Neural progenitor cell (in vitro differentiated cells): Measurements from ENCODE around the gene UCP3. TPM values are rescaled to one million over a fixed set of nuclear protein-coding genes. Genes with fewer than 3 reads are reported as not detected.

Experiments
- DNase-seq: peaks from one replicate; pipeline ENCODE4 v3.0.0-alpha.2; 2016; ENCODE audit warnings: low spot score
- H2AFZ ChIP-seq: fragments of 200-600 bp; sonication (generic); replicated peaks from 2 replicates; pipeline ENCODE4 v1.6.1; 2016; ENCODE audit warnings: antibody characterized with exemption
- H3F3A ChIP-seq: fragments of 200-600 bp; sonication (generic); 2 replicates; pipeline ENCODE4 v1.6.1; 2016; ENCODE audit warnings: antibody characterized with exemption, low read depth
- H3K27ac ChIP-seq: fragments of 200-600 bp; sonication (generic); 2 replicates; pipeline ENCODE4 v1.5.1; 2016; ENCODE audit warnings: mild to moderate bottlenecking
- H3K27me3 ChIP-seq: fragments of 200-600 bp; sonication (generic); 2 replicates; pipeline ENCODE4 v1.6.1; 2016; ENCODE audit warnings: mild to moderate bottlenecking, moderate library complexity
- H3K36me3 ChIP-seq: fragments of 200-600 bp; sonication (generic); 2 replicates; pipeline ENCODE4 v1.5.1; 2016
- H3K4me1 ChIP-seq: fragments of 200-600 bp; sonication (generic); 2 replicates; pipeline ENCODE4 v1.6.1; 2016; ENCODE audit warnings: mixed run types
- H3K4me2 ChIP-seq: fragments of 200-600 bp; sonication (generic); 2 replicates; pipeline ENCODE4 v1.6.1; 2016
- H3K4me3 ChIP-seq: fragments of 200-600 bp; sonication (generic); 2 replicates; pipeline ENCODE4 v1.5.1; 2016
- H3K79me2 ChIP-seq: fragments of 200-600 bp; sonication (generic); 2 replicates; pipeline ENCODE4 v1.6.1; 2016; ENCODE audit warnings: low read depth
- H3K9ac ChIP-seq: fragments of 200-600 bp; sonication (generic); 2 replicates; pipeline ENCODE4 v1.6.1; 2016
- H3K9me3 ChIP-seq: fragments of 200-600 bp; sonication (generic); 2 replicates; pipeline ENCODE4 v1.5.1; 2016; ENCODE audit warnings: low read depth
- H4K20me1 ChIP-seq: fragments of 200-600 bp; sonication (generic); 2 replicates; pipeline ENCODE4 v1.6.1; 2016; ENCODE audit warnings: low read depth
- H3K27ac Mint-ChIP-seq: 3 replicates; pipeline ENCODE4 v1.8.0; 2021; ENCODE audit warnings: mixed read lengths
- H3K27me3 Mint-ChIP-seq: 2 replicates; pipeline ENCODE4 v1.8.0; 2022; ENCODE audit warnings: low read depth, mild to moderate bottlenecking, inconsistent platforms, moderate library complexity, mixed read lengths; ENCODE audit not compliant: insufficient read depth
- H3K36me3 Mint-ChIP-seq: 3 replicates; pipeline ENCODE4 v1.8.0; 2021; ENCODE audit warnings: mixed read lengths
- H3K4me1 Mint-ChIP-seq: 3 replicates; pipeline ENCODE4 v1.8.0; 2021; ENCODE audit warnings: mixed read lengths
- H3K4me3 Mint-ChIP-seq: 3 replicates; pipeline ENCODE4 v1.8.0; 2021; ENCODE audit warnings: mild to moderate bottlenecking, moderate library complexity, mixed read lengths
- H3K9me3 Mint-ChIP-seq: 3 replicates; pipeline ENCODE4 v1.8.0; 2020; ENCODE audit warnings: mixed read lengths
- EZH2 ChIP-seq: fragments of 200-600 bp; sonication (generic); IDR thresholded peaks from 2 replicates; pipeline ENCODE4 v1.6.1; 2017; ENCODE audit warnings: antibody characterized with exemption, mild to moderate bottlenecking, moderate library complexity
- EZH2phosphoT487 ChIP-seq: fragments of 200-600 bp; sonication (generic); IDR thresholded peaks from 2 replicates; pipeline ENCODE4 v1.6.1; 2017; ENCODE audit warnings: antibody characterized with exemption
- total RNA-seq: library from RNA; depleted of rRNA; stranded (reverse); fragments of >200 nt; gene quantifications from 2 replicates; pipeline ENCODE4 v1.2.3, GENCODE V29; 2015; ENCODE audit warnings: low replicate concordance
- TF ChIP-seq, protein P1 (sequence below): fragments of 200-600 bp; sonication (generic); IDR thresholded peaks from 2 replicates; pipeline ENCODE4 v1.5.1; 2017; ENCODE audit warnings: antibody characterized with exemption, mild to moderate bottlenecking

UCP3 gene
- total RNA-seq, 1 donor from 2014 or later = not detected

DNA sequence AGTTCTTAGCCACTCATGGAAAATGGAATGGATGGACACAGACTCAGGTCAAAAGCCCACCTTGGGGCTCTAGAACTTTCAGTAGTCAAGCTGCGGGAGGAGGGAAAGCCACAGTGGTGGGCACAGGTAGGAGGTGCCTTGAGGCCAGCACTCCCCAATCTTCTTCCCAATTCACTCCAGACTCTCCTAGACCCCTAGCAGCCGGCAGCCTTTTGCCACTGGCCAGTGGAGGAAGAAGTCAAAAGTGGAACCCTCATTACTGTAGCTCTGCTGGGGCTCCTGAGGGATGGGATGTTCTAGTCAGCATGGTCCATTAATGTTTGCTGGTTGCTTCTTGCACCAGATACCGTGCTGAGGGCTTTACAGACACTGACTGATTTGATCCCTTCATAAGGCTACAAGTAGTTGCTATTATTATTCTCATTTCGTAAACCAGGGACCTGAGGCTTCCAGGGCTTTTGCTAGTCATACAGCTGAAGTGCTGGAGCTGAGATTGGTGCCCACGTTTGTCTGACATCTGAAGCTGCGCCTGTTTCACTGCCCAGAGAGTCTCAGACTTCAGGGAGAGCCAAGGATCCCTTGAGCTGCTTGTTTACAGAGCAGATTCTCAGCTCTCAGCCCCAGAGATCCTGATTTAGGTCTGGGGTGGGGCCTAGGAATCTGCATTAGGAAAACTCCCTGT, 1.1 kb downstream of the UCP3 start:
- Histone ChIP-seq H3K27ac (no peak overlapping the region), H3K36me3 (no peaks in the 10 kb centered on the region), H3K4me1 (no peaks in the 10 kb centered on the region), H3K4me2 (no peak overlapping the region), H4K20me1 (no peaks in the 10 kb centered on the region), H3K9ac (no peak overlapping the region), H3K4me3 (no peak overlapping the region), H3F3A (no peaks in the 10 kb centered on the region), H3K27me3 (no peaks in the 10 kb centered on the region), H3K79me2 (no peaks in the 10 kb centered on the region), H3K9me3 (no peaks in the 10 kb centered on the region), H2AFZ (no peak overlapping the region)
- H3K27ac Mint-ChIP-seq = no peak overlapping the region
- peaks cover 12% of the 10 kb centered on the region for H3K36me3 Mint-ChIP-seq
- H3K4me3 Mint-ChIP-seq = no peak overlapping the region
- H3K27me3 Mint-ChIP-seq = peaks cover 4% of the 10 kb centered on the region
- H3K9me3 Mint-ChIP-seq = no peaks in the 10 kb centered on the region
- TF ChIP-seq EZH2phosphoT487 (no peak), EZH2 (no peak)
- TF ChIP-seq, protein P1, sequence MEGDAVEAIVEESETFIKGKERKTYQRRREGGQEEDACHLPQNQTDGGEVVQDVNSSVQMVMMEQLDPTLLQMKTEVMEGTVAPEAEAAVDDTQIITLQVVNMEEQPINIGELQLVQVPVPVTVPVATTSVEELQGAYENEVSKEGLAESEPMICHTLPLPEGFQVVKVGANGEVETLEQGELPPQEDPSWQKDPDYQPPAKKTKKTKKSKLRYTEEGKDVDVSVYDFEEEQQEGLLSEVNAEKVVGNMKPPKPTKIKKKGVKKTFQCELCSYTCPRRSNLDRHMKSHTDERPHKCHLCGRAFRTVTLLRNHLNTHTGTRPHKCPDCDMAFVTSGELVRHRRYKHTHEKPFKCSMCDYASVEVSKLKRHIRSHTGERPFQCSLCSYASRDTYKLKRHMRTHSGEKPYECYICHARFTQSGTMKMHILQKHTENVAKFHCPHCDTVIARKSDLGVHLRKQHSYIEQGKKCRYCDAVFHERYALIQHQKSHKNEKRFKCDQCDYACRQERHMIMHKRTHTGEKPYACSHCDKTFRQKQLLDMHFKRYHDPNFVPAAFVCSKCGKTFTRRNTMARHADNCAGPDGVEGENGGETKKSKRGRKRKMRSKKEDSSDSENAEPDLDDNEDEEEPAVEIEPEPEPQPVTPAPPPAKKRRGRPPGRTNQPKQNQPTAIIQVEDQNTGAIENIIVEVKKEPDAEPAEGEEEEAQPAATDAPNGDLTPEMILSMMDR = no peak
- DNase-seq = no peak
- peaks cover 2% of the 10 kb centered on the region for H3K4me1 Mint-ChIP-seq

DNA sequence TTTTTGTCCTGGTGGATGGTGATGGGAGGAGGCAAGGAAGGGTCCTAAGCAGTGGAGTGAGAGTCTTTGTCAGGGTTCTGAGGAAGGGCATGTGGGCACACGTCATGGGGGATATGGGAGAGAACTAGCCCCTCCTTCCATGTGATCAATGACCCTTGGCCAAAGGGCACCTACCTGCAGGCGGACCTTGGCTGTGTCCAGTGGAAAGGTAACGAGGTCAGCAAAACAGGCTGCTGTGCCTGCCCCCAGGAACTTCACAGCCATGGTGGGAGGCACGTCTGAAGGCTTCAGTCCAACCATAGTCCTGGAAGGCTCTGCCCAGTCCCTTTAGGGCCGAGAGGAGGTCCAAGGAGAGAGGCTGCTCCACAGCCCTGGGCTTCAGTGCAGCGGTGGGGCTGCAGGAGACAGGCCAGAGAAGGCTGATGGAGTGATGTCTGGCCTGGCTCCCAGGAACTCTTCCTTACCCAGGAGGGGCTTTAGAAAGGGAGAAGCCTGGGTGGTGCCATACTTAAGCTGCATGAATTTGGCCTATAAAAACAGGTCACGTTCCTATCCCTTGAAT, 2.1 kb downstream of the UCP3 start:
- Histone ChIP-seq H3K36me3 (no peaks in the 10 kb centered on the region), H4K20me1 (no peaks in the 10 kb centered on the region), H3F3A (no peaks in the 10 kb centered on the region), H3K79me2 (no peaks in the 10 kb centered on the region), H3K9ac (no peak overlapping the region), H3K4me3 (no peak overlapping the region), H2AFZ (no peak overlapping the region), H3K9me3 (no peaks in the 10 kb centered on the region), H3K4me1 (no peaks in the 10 kb centered on the region), H3K27ac (no peak overlapping the region), H3K4me2 (no peak overlapping the region), H3K27me3 (no peaks in the 10 kb centered on the region)
- Mint-ChIP-seq H3K4me3 (no peak overlapping the region), H3K9me3 (no peaks in the 10 kb centered on the region), H3K4me1 (peaks cover 2% of the 10 kb centered on the region), H3K27me3 (peaks cover 7% of the 10 kb centered on the region), H3K36me3 (peaks cover 16% of the 10 kb centered on the region), H3K27ac (peak overlapping the region; percentile 79)
- TF ChIP-seq EZH2phosphoT487 = no peak
- TF ChIP-seq, protein P1 = no peak
- TF ChIP-seq EZH2 = no peak
- no peak for DNase-seq

DNA sequence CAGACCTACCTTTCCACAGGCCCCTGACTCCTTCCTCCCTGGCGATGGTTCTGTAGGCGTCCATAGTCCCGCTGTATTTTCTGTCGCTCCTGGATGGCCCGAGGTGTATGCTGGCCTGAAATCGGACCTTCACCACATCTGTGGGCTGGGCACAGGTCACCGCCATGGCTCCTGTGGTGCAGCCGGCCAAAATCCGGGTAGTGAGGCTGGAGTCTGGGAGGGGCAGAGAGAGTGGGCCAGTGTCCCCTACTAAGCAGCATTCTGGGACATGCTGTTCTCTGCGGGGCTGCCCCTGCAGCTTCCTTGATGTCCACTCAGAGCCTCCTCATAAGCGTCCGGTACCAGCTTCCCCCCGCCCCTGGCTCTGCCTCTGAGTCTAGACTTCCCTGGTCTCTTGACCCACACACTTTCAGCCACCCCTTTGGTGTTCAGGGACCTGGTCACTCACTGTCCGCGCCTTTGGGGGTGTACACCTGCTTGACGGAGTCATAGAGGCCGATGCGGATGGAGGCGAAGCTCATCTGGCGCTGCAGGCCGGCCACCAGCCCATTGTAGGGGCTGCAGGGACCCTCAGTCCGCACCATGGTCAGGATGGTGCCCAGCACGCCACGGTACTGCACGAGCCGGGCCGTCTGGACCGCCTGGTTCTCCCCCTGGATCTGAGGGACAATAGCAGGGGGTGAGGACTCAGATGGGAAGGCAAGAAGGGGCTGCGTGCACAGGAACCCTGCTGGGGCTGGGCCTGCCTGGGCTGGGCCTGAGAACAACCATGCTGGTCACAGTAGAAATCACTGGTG, 3.0 kb downstream of the UCP3 start:
- Histone ChIP-seq H3K27me3 (no peaks in the 10 kb centered on the region), H3K9ac (no peak overlapping the region), H3K36me3 (no peaks in the 10 kb centered on the region), H2AFZ (no peak overlapping the region), H4K20me1 (no peaks in the 10 kb centered on the region), H3K9me3 (no peaks in the 10 kb centered on the region), H3K4me1 (no peaks in the 10 kb centered on the region), H3K27ac (no peak overlapping the region), H3F3A (no peaks in the 10 kb centered on the region), H3K79me2 (no peaks in the 10 kb centered on the region), H3K4me3 (no peak overlapping the region), H3K4me2 (no peak overlapping the region)
- no peak for DNase-seq
- no peaks in the 10 kb centered on the region for H3K9me3 Mint-ChIP-seq
- peaks cover 7% of the 10 kb centered on the region for H3K27me3 Mint-ChIP-seq
- no peak for TF ChIP-seq EZH2
- TF ChIP-seq, protein P1 = no peak
- no peak for TF ChIP-seq EZH2phosphoT487
- H3K27ac Mint-ChIP-seq = no peak overlapping the region
- peaks cover 11% of the 10 kb centered on the region for H3K36me3 Mint-ChIP-seq
- peaks cover 2% of the 10 kb centered on the region for H3K4me1 Mint-ChIP-seq
- no peak overlapping the region for H3K4me3 Mint-ChIP-seq
